PC-3 (cell line): Measurements from ENCODE around the gene WFDC10A. TPM values are rescaled to one million over a fixed set of nuclear protein-coding genes. Genes with fewer than 3 reads are reported as not detected.

Experiments
- ATAC-seq: fragments of 200-7000 bp; cut with Tn5 transposase; 2 replicates; pipeline ENCODE4 v1.9.1; 2020; ENCODE audit warnings: mild to moderate bottlenecking, moderate library complexity
- BruUV-seq: library from RNA; stranded (reverse); fragments of 400-500 nt; replicated peaks from 2 replicates; lab custom pipeline; 2021; lab: Mats Ljungman, UMichigan
- CTCF ChIA-PET: fragments of 300-600 bp; sonication (Branson Sonifier 250); formaldehyde crosslinking; loops from one replicate; lab custom pipeline; 2022; ENCODE audit warnings: antibody characterized with exemption; lab: Charles Lee
- POLR2A ChIA-PET: fragments of 300-600 bp; sonication (Branson Sonifier 250); formaldehyde crosslinking; loops from one replicate; lab custom pipeline; 2022; ENCODE audit warnings: antibody characterized with exemption; ENCODE audit not compliant: unreplicated experiment; lab: Charles Lee
- DNase-seq: peaks from one replicate; pipeline ENCODE4 v3.0.0-alpha.2; 2015
- H2AFZ ChIP-seq: fragments of 300-600 bp; sonication (generic); 2 replicates; pipeline ENCODE4 v1.6.0; 2016; ENCODE audit warnings: antibody characterized with exemption, low read length
- H3F3A ChIP-seq: fragments of 300-600 bp; sonication (generic); one replicate; pipeline ENCODE4 v1.6.0; 2017; ENCODE audit warnings: antibody characterized with exemption, low read length, control low read depth, mild to moderate bottlenecking; ENCODE audit not compliant: unreplicated experiment
- H3K27ac ChIP-seq: fragments of 300-600 bp; sonication (generic); 2 replicates; pipeline ENCODE4 v1.5.1; 2016; ENCODE audit warnings: mild to moderate bottlenecking, low read length
- H3K27me3 ChIP-seq: fragments of 300-600 bp; sonication (generic); 2 replicates; pipeline ENCODE4 v1.6.1; 2016; ENCODE audit warnings: low read length, mixed read lengths
- H3K36me3 ChIP-seq: fragments of 300-600 bp; sonication (generic); 2 replicates; pipeline ENCODE4 v1.6.1; 2016; ENCODE audit warnings: low read depth, mixed run types, low read length, mixed read lengths
- H3K4me1 ChIP-seq: fragments of 300-600 bp; sonication (generic); 2 replicates; pipeline ENCODE4 v1.5.1; 2016; ENCODE audit warnings: low read length; ENCODE audit not compliant: insufficient read depth
- H3K4me2 ChIP-seq: fragments of 300-600 bp; sonication (generic); 2 replicates; pipeline ENCODE4 v1.6.0; 2016; ENCODE audit warnings: low read length
- H3K4me3 ChIP-seq: fragments of 300-600 bp; sonication (generic); 2 replicates; pipeline ENCODE4 v1.5.1; 2016; ENCODE audit warnings: mild to moderate bottlenecking, low read length, mixed read lengths
- H3K79me2 ChIP-seq: fragments of 300-600 bp; sonication (generic); 2 replicates; pipeline ENCODE4 v1.6.1; 2017; ENCODE audit warnings: low read length, mixed read lengths
- H3K9ac ChIP-seq: fragments of 300-600 bp; sonication (generic); 2 replicates; pipeline ENCODE4 v1.6.0; 2016; ENCODE audit warnings: mild to moderate bottlenecking, low read length
- H3K9me2 ChIP-seq: fragments of 300-600 bp; sonication (generic); replicated peaks from 2 replicates; pipeline ENCODE4 v1.6.1; 2016; ENCODE audit warnings: mixed run types, low read length, mixed read lengths
- H3K9me3 ChIP-seq: fragments of 300-600 bp; sonication (generic); 2 replicates; pipeline ENCODE4 v1.6.1; 2016; ENCODE audit warnings: low read length, mixed read lengths
- H4K20me1 ChIP-seq: fragments of 300-600 bp; sonication (generic); 2 replicates; pipeline ENCODE4 v1.6.1; 2016; ENCODE audit warnings: low read length, mixed read lengths
- EZH2 ChIP-seq: fragments of 300-600 bp; sonication (generic); IDR thresholded peaks from one replicate; pipeline ENCODE4 v1.6.1; 2017; ENCODE audit warnings: antibody characterized with exemption, mild to moderate bottlenecking, low read length; ENCODE audit not compliant: unreplicated experiment
- EZH2phosphoT487 ChIP-seq: fragments of 300-600 bp; sonication (generic); IDR thresholded peaks from 2 replicates; pipeline ENCODE4 v1.6.1; 2018; ENCODE audit warnings: mild to moderate bottlenecking, antibody characterized with exemption, low read length, borderline replicate concordance
- intact Hi-C: fragments of 100-400 bp; cut with micrococcal nuclease; formaldehyde crosslinking; loops from 2 replicates; pipeline ENCODE4 v1.9.0; 2023
- total RNA-seq: library from RNA; depleted of rRNA; stranded (reverse); fragments of >200 nt; gene quantifications from 2 replicates; pipeline ENCODE4 v1.2.3, GENCODE V29; 2014
- TF ChIP-seq, protein P1 (sequence below): fragments of 300-600 bp; sonication (generic); conservative IDR thresholded peaks from 2 replicates; pipeline ENCODE4 v1.5.1; 2017; ENCODE audit warnings: antibody characterized with exemption, low read depth, mild to moderate bottlenecking, low read length

The WFDC10A gene
- total RNA-seq, 1 experiment from 2014 or later, result not detected

DNA sequence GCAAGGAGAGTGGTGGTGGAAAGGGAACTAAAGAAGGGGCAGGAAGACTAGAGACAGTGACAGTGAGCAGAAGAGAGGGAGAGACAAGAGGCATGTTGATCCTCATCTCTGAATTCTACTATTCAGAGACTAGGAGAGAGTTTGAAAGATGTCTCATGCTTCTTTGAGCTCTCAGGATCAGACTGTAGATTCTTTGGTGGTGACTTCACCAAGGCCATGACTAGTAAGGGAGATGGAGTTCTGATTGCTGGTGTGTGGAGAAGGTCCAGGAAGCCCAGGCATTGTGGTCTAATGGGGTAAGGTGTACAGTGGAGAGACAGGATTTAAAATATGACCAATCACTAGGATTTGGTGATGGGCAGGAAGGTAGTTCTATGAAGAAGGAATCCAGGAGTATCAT, 832 bp downstream of the WFDC10A start:
- Histone ChIP-seq H3K36me3 (no peaks in the 10 kb centered on the region), H3K4me1 (no peaks in the 10 kb centered on the region), H3K9me3 (no peaks in the 10 kb centered on the region), H3K27ac (no peak overlapping the region), H3K27me3 (peaks cover 5% of the 10 kb centered on the region; the same call in 1 of the 2 replicates), H4K20me1 (no peaks in the 10 kb centered on the region), H3F3A (no peaks in the 10 kb centered on the region), H2AFZ (no peak overlapping the region), H3K4me2 (no peak overlapping the region), H3K9ac (no peak overlapping the region), H3K79me2 (no peaks in the 10 kb centered on the region), H3K9me2 (no peaks in the 10 kb centered on the region), H3K4me3 (no peak overlapping the region)
- ATAC-seq, result no peak
- ChIA-PET CTCF (interaction anchor here (0.6 kb wide), 1 partner anchor 105 kb away, joined by 7 read pairs; no protein-coding TSS in a partner anchor), POLR2A (no interaction called here)
- TF ChIP-seq EZH2phosphoT487, result no peak
- TF ChIP-seq, protein P1, sequence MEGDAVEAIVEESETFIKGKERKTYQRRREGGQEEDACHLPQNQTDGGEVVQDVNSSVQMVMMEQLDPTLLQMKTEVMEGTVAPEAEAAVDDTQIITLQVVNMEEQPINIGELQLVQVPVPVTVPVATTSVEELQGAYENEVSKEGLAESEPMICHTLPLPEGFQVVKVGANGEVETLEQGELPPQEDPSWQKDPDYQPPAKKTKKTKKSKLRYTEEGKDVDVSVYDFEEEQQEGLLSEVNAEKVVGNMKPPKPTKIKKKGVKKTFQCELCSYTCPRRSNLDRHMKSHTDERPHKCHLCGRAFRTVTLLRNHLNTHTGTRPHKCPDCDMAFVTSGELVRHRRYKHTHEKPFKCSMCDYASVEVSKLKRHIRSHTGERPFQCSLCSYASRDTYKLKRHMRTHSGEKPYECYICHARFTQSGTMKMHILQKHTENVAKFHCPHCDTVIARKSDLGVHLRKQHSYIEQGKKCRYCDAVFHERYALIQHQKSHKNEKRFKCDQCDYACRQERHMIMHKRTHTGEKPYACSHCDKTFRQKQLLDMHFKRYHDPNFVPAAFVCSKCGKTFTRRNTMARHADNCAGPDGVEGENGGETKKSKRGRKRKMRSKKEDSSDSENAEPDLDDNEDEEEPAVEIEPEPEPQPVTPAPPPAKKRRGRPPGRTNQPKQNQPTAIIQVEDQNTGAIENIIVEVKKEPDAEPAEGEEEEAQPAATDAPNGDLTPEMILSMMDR, result no peak
- no peak for TF ChIP-seq EZH2
- no TSS peak for BruUV-seq
- DNase-seq, result no peak
- intact Hi-C loops, result no loop called here

GRCh38 chr20:45631184-45631583, 1.6 kb downstream of the WFDC10A start, which contains the start of gene WFDC9:
WFDC9 (minus strand) TSS chr20:45631284; CDS start chr20:45610181, 21,103 bp downstream.
- H2AFZ ChIP-seq, result no peak within 1 kb of the TSS
- no peak within 1 kb of the TSS for H3K4me2 ChIP-seq
- POLR2A ChIA-PET, result no interaction called here
- no peaks in the 10 kb centered on the region for H3K4me1 ChIP-seq
- H3K9me2 ChIP-seq, result no peaks in the 10 kb centered on the region
- no peak within 1 kb of the TSS for H3K4me3 ChIP-seq
- no peak for DNase-seq
- H3K9ac ChIP-seq, result no peak within 1 kb of the TSS
- H3K9me3 ChIP-seq, result no peaks in the 10 kb centered on the region
- H4K20me1 ChIP-seq, result no peaks in the 10 kb centered on the region
- no peaks in the 10 kb centered on the region for H3K79me2 ChIP-seq
- H3K27ac ChIP-seq, result no peak within 1 kb of the TSS
- TF ChIP-seq, protein P1, result no peak
- no peak for TF ChIP-seq EZH2phosphoT487
- no peak for TF ChIP-seq EZH2
- no peak for ATAC-seq
- CTCF ChIA-PET, result no interaction called here
- no TSS peak for BruUV-seq
- intact Hi-C loops, result no loop called here
- no peaks in the 10 kb centered on the region for H3K36me3 ChIP-seq
- peaks cover 5% of the 10 kb centered on the region; the same call in 1 of the 2 replicates for H3K27me3 ChIP-seq
- H3F3A ChIP-seq, result no peaks in the 10 kb centered on the region

GRCh38 chr20:45636513-45636912, 7.0 kb downstream of the WFDC10A start:
- no peaks in the 10 kb centered on the region for H3K36me3 ChIP-seq
- no peak overlapping the region for H3K4me3 ChIP-seq
- DNase-seq, result no peak
- CTCF ChIA-PET, result no interaction called here
- no peak overlapping the region for H3K4me2 ChIP-seq
- H3K79me2 ChIP-seq, result no peaks in the 10 kb centered on the region
- intact Hi-C loops, result no loop called here
- no TSS peak for BruUV-seq
- no peak overlapping the region for H3K9ac ChIP-seq
- no peak overlapping the region for H2AFZ ChIP-seq
- H3F3A ChIP-seq, result no peaks in the 10 kb centered on the region
- H3K9me2 ChIP-seq, result no peaks in the 10 kb centered on the region
- POLR2A ChIA-PET, result no interaction called here
- no peak for TF ChIP-seq EZH2
- TF ChIP-seq EZH2phosphoT487, result no peak
- TF ChIP-seq, protein P1, result no peak
- no peaks in the 10 kb centered on the region for H3K4me1 ChIP-seq
- H4K20me1 ChIP-seq, result no peaks in the 10 kb centered on the region
- H3K9me3 ChIP-seq, result no peaks in the 10 kb centered on the region
- peaks cover 5% of the 10 kb centered on the region; the same call in 1 of the 2 replicates for H3K27me3 ChIP-seq
- ATAC-seq, result no peak
- H3K27ac ChIP-seq, result no peak overlapping the region
